Activated naive CD8-positive, alpha-beta T cell treated with anti-CD3 and anti-CD28 coated beads for 36 hours (primary cell): Measurements from ENCODE around the gene EFNA1. TPM values are rescaled to one million over a fixed set of nuclear protein-coding genes. Genes with fewer than 3 reads are reported as not detected.
A peak's percentile ranks its signal among the peaks of the same experiment; 100 is the strongest.
"Not testable (repeated sequence)": the region's sequence is repeated elsewhere in the genome, so short reads cannot be mapped to it uniquely, and the experiment has no call there.

Source experiments
- DNase-seq: peaks from one replicate; pipeline ENCODE4 v3.0.0; 2021
- H3K27ac Mint-ChIP-seq: one replicate; pipeline ENCODE4 v1.8.0; 2022; ENCODE audit warnings: mild to moderate bottlenecking, moderate library complexity, mixed read lengths
- H3K27me3 Mint-ChIP-seq: one replicate; pipeline ENCODE4 v1.8.0; 2022; ENCODE audit warnings: mild to moderate bottlenecking, mixed read lengths
- H3K36me3 Mint-ChIP-seq: one replicate; pipeline ENCODE4 v1.8.0; 2021; ENCODE audit warnings: mild to moderate bottlenecking, mixed read lengths
- H3K4me1 Mint-ChIP-seq: one replicate; pipeline ENCODE4 v1.8.0; 2021; ENCODE audit warnings: mixed read lengths
- H3K4me3 Mint-ChIP-seq: one replicate; pipeline ENCODE4 v1.8.0; 2022; ENCODE audit warnings: mild to moderate bottlenecking, moderate library complexity, mixed read lengths
- H3K9me3 Mint-ChIP-seq: one replicate; pipeline ENCODE4 v1.8.0; 2022; ENCODE audit warnings: mixed read lengths
- total RNA-seq, 2 experiments: library from RNA; stranded (reverse); gene quantifications; one replicate each; pipeline ENCODE4 v1.2.3, GENCODE V29; 2021

Gene EFNA1
- total RNA-seq, 2 experiments from 2014 or later, result 0.49 to 0.74 TPM

GRCh38 chr1:155108296-155108695 is 19.4 kb upstream of the EFNA1 start:
- no peaks in the 10 kb centered on the region for H3K9me3 Mint-ChIP-seq
- H3K27ac Mint-ChIP-seq, result no peak overlapping the region
- DNase-seq, result no peak
- no peak overlapping the region for H3K4me3 Mint-ChIP-seq
- no peaks in the 10 kb centered on the region for H3K4me1 Mint-ChIP-seq
- no peaks in the 10 kb centered on the region for H3K27me3 Mint-ChIP-seq
- H3K36me3 Mint-ChIP-seq, result no peaks in the 10 kb centered on the region

GRCh38 chr1:155110381-155110780 is 17.3 kb upstream of the EFNA1 start:
- no peaks in the 10 kb centered on the region for H3K27me3 Mint-ChIP-seq
- H3K9me3 Mint-ChIP-seq, result no peaks in the 10 kb centered on the region
- no peaks in the 10 kb centered on the region for H3K4me1 Mint-ChIP-seq
- no peak overlapping the region for H3K4me3 Mint-ChIP-seq
- H3K27ac Mint-ChIP-seq, result no peak overlapping the region
- DNase-seq, result no peak
- H3K36me3 Mint-ChIP-seq, result no peaks in the 10 kb centered on the region

- Mint-ChIP-seq H3K36me3 (no peaks in the 10 kb centered on the region), H3K9me3 (no peaks in the 10 kb centered on the region), H3K27ac (no peak overlapping the region), H3K4me1 (no peaks in the 10 kb centered on the region), H3K4me3 (no peak overlapping the region), H3K27me3 (no peaks in the 10 kb centered on the region)
- no peak for DNase-seq
Observed at GRCh38 chr1:155110826-155111225, 16.9 kb upstream of the EFNA1 start.

- no peaks in the 10 kb centered on the region for H3K4me1 Mint-ChIP-seq
- no peak overlapping the region for H3K27ac Mint-ChIP-seq
- no peaks in the 10 kb centered on the region for H3K27me3 Mint-ChIP-seq
- DNase-seq, result no peak
- no peaks in the 10 kb centered on the region for H3K9me3 Mint-ChIP-seq
- H3K4me3 Mint-ChIP-seq, result no peak overlapping the region
- H3K36me3 Mint-ChIP-seq, result no peaks in the 10 kb centered on the region
Observed at GRCh38 chr1:155113450-155113980, 14.2 kb upstream of the EFNA1 start.

- Mint-ChIP-seq H3K9me3 (no peaks in the 10 kb centered on the region), H3K27ac (no peak overlapping the region), H3K4me3 (no peak overlapping the region), H3K4me1 (no peaks in the 10 kb centered on the region), H3K36me3 (no peaks in the 10 kb centered on the region), H3K27me3 (no peaks in the 10 kb centered on the region)
- no peak for DNase-seq
Observed at GRCh38 chr1:155116113-155116764, 11.4 kb upstream of the EFNA1 start.

- Mint-ChIP-seq H3K4me1 (no peaks in the 10 kb centered on the region), H3K36me3 (no peaks in the 10 kb centered on the region), H3K9me3 (no peaks in the 10 kb centered on the region), H3K27me3 (no peaks in the 10 kb centered on the region), H3K27ac (no peak overlapping the region), H3K4me3 (no peak overlapping the region)
- no peak for DNase-seq
Observed at GRCh38 chr1:155117610-155118009, 10.1 kb upstream of the EFNA1 start.

GRCh38 chr1:155118090-155118489 is 9.6 kb upstream of the EFNA1 start:
- not testable (repeated sequence) for H3K4me1 Mint-ChIP-seq

GRCh38 chr1:155120253-155120652 is 7.4 kb upstream of the EFNA1 start:
- H3K27ac Mint-ChIP-seq, result no peak overlapping the region
- H3K4me1 Mint-ChIP-seq, result no peaks in the 10 kb centered on the region
- no peak for DNase-seq
- no peaks in the 10 kb centered on the region for H3K27me3 Mint-ChIP-seq
- no peak overlapping the region for H3K4me3 Mint-ChIP-seq
- no peaks in the 10 kb centered on the region for H3K36me3 Mint-ChIP-seq
- no peaks in the 10 kb centered on the region for H3K9me3 Mint-ChIP-seq

More at GRCh38 chr1:155118090-155118489, 9.6 kb upstream of the EFNA1 start:
- not testable (repeated sequence) for H3K27me3 Mint-ChIP-seq, H3K36me3 Mint-ChIP-seq, DNase-seq, H3K9me3 Mint-ChIP-seq, H3K4me3 Mint-ChIP-seq, H3K27ac Mint-ChIP-seq

- H3K9me3 Mint-ChIP-seq, result no peaks in the 10 kb centered on the region
- DNase-seq, result no peak
Observed at GRCh38 chr1:155121249-155121648, 6.4 kb upstream of the EFNA1 start.

GRCh38 chr1:155122308-155122707 is 5.4 kb upstream of the EFNA1 start:
- Mint-ChIP-seq H3K4me1 (peaks cover 6% of the 10 kb centered on the region), H3K27ac (no peak overlapping the region), H3K9me3 (no peaks in the 10 kb centered on the region), H3K4me3 (no peak overlapping the region), H3K27me3 (peaks cover 11% of the 10 kb centered on the region), H3K36me3 (no peaks in the 10 kb centered on the region)
- no peak for DNase-seq

More at GRCh38 chr1:155121249-155121648, 6.4 kb upstream of the EFNA1 start:
- H3K27ac Mint-ChIP-seq, result no peak overlapping the region
- no peaks in the 10 kb centered on the region for H3K36me3 Mint-ChIP-seq
- peaks cover under 1% of the 10 kb centered on the region for H3K27me3 Mint-ChIP-seq
- H3K4me1 Mint-ChIP-seq, result no peaks in the 10 kb centered on the region
- H3K4me3 Mint-ChIP-seq, result no peak overlapping the region

- no peaks in the 10 kb centered on the region for H3K36me3 Mint-ChIP-seq
- no peak overlapping the region for H3K4me3 Mint-ChIP-seq
- H3K27me3 Mint-ChIP-seq, result peaks cover 22% of the 10 kb centered on the region
Observed at GRCh38 chr1:155123801-155124200, 3.9 kb upstream of the EFNA1 start.

GRCh38 chr1:155124503-155125463 is 2.9 kb upstream of the EFNA1 start:
- no peak for DNase-seq
- peaks cover 23% of the 10 kb centered on the region for H3K27me3 Mint-ChIP-seq
- no peak overlapping the region for H3K27ac Mint-ChIP-seq
- no peak overlapping the region for H3K4me3 Mint-ChIP-seq
- peaks cover 27% of the 10 kb centered on the region for H3K4me1 Mint-ChIP-seq
- no peaks in the 10 kb centered on the region for H3K36me3 Mint-ChIP-seq
- H3K9me3 Mint-ChIP-seq, result no peaks in the 10 kb centered on the region

More at GRCh38 chr1:155123801-155124200, 3.9 kb upstream of the EFNA1 start:
- no peaks in the 10 kb centered on the region for H3K9me3 Mint-ChIP-seq
- peaks cover 18% of the 10 kb centered on the region for H3K4me1 Mint-ChIP-seq
- H3K27ac Mint-ChIP-seq, result no peak overlapping the region
- DNase-seq, result no peak

GRCh38 chr1:155125511-155125945 is 2.1 kb upstream of the EFNA1 start:
- Mint-ChIP-seq H3K27ac (no peak overlapping the region), H3K4me1 (peaks cover 32% of the 10 kb centered on the region), H3K36me3 (no peaks in the 10 kb centered on the region), H3K4me3 (no peak overlapping the region), H3K27me3 (peaks cover 23% of the 10 kb centered on the region), H3K9me3 (no peaks in the 10 kb centered on the region)
- DNase-seq, result no peak

- H3K4me3 Mint-ChIP-seq, result no peak overlapping the region
- no peak overlapping the region for H3K27ac Mint-ChIP-seq
- peaks cover 32% of the 10 kb centered on the region for H3K4me1 Mint-ChIP-seq
- no peak for DNase-seq
- no peaks in the 10 kb centered on the region for H3K9me3 Mint-ChIP-seq
- peaks cover 23% of the 10 kb centered on the region for H3K27me3 Mint-ChIP-seq
- no peaks in the 10 kb centered on the region for H3K36me3 Mint-ChIP-seq
Observed at GRCh38 chr1:155125946-155126555, 1.6 kb upstream of the EFNA1 start.

- Mint-ChIP-seq H3K36me3 (no peaks in the 10 kb centered on the region), H3K9me3 (no peaks in the 10 kb centered on the region), H3K27me3 (peaks cover 23% of the 10 kb centered on the region), H3K4me1 (peaks cover 32% of the 10 kb centered on the region), H3K27ac (no peak overlapping the region), H3K4me3 (peak overlapping the region; percentile 62)
- DNase-seq, result peak; percentile 43
Observed at GRCh38 chr1:155126556-155127104, 1.0 kb upstream of the EFNA1 start.
